Non-pigmented ciliary epithelial cell (primary cell): ENCODE data around the gene C19orf33.
"Not testable (repeated sequence)": the region's sequence is repeated elsewhere in the genome, so short reads cannot be mapped to it uniquely, and the experiment has no call there.

ENCODE experiments used
- DNase-seq: peaks from one replicate; pipeline ENCODE4 v3.0.0-alpha.2; 2010; ENCODE audit warnings: low read depth

Gene C19orf33

DNA sequence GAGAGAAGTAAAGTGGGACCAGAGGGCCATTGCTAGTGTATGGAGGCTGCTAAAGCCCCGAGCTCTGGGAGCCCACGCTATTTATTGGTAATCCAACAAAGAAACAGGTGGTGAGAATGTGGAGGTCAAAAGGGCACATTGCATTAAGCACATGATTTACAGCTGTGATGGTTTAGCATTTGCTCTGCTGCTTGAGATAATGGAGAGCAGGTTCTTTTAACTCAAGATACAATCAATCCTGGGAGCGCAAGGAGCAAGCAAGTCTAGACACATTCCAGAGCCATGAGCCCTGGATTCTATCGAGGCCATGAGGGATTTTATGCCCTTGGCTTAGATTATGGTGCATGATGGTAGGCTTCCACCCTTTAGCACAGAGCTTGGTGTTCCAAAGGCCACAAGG is 35.0 kb downstream of the C19orf33 start:
- not testable (repeated sequence) for DNase-seq

DNA sequence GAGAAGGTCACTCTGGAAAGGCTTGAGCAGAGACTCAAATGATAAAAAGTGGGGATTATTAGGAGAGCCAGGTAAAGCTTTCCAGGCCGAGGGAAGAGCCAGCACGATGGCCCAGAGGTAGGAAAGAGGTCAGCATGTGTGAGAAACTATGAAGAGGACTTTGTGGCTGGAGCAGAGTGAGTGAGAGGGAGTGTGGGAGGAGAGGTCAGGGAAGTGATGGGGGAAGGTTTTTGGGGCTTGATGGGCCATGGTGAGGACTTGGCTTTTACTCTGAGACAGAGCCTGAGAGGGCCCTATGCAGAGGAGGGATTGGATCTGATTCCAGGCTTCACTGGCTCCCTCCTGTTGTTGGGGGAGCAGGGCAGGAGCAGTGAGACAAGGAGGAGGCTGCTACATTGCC is 36.9 kb downstream of the C19orf33 start:
- no peak for DNase-seq

DNA sequence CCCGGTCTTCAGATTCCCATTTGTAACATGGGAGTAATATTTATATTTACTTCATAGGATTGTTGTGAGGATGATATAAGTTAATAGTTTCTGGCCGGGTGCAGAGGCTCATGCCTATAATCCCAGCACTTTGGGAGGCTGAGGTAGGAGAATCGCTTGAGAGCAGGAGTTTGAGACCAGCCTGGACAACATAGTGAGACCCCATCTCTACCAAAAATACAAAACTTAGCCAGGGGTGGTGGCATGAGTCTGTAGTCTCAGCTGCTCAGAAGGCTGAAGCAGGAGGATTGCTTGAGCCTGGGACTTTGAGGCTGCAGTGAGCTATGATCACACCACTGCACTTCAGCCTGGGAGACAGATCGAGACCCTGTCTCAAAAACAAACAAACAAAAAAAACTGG is 42.8 kb downstream of the C19orf33 start:
- DNase-seq = no peak

DNA sequence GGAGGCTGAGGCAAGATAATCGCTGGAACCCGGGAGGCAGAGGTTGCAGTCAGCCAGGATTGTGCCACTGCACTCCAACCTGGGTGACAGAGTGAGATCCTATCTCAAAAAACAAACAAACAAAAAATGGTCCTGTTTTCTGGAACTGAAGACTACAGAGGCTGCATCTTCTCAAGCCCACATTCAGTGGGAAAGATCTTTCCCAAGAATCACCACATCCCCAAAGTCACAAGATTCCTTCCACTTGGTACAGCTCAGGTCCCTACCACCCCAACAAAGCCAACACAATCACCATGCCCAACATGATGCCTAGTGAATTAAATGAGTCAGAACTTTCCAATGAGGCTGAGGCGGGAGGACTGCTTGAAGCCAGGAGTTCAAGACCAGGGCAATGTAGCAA is 46.8 kb downstream of the C19orf33 start:
- no peak for DNase-seq

DNA sequence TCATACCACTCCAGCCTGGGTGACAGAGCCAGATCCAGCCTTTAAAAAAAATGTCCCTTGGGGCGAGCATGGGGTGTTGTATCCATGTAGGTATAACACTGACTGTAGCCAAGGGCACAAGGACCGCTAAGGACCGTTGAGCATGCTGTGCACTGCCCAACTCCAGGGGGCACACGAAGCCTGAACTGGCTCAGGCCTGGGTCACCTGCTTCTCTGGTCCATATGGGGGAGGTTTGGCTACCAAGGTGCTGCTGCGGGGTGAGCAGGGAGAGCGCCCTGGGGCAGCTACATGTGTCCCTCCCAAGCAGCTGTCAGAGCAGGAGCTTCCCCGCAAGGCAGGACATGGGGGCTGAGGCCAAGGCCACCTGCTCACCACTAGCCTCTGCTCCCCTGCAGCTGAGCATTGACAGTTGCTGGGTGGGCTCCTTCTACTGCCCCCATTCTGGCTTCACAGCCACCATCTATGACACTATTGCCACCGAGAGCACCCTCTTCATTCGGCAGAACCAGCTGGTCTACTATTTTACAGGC is 47.9 kb downstream of the C19orf33 start:
- DNase-seq = no peak

DNA sequence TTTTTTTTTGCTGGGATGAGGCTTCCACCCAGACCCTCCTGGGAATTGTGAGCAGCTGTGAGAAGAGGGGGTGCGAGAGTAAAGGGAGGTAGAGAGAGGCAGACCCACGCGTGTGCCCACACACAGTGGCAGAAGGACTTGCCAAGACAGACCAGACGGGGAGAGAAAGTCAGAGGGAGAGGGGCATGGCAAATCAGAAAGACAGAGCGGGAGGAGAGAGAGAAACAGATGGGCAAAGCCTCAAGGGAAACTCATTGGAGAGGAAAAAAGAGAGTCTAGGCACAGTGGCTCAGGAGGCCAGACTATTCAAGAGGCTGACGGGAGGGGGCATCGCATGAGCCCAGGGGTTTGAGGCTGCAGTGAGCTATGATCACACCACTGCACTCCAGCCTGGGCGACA is 48.6 kb downstream of the C19orf33 start:
- no peak for DNase-seq
